ENCODE data around the gene ENKD1. TPM values are rescaled to one million over a fixed set of nuclear protein-coding genes. Genes with fewer than 3 reads are reported as not detected.

The ENKD1 gene
- total RNA-seq, 2 donors from 2014 or later: 68.0 to 91.0 TPM

GRCh38 chr16:67710607-67711006, 44.1 kb upstream of the ENKD1 start:
- H3K27me3 ChIP-seq: no peaks in the 10 kb centered on the region
- intact Hi-C loops (cut with DNase I): no loop called here
- 95 to 97% methylated on average over 6 of the region's 6 CpGs for WGBS, 2 donors
- DNase-seq: no peak
- no peaks in the 10 kb centered on the region for H3K9me3 ChIP-seq
- H3K4me1 ChIP-seq: peaks cover 21% of the 10 kb centered on the region
- TF ChIP-seq, protein P1, sequence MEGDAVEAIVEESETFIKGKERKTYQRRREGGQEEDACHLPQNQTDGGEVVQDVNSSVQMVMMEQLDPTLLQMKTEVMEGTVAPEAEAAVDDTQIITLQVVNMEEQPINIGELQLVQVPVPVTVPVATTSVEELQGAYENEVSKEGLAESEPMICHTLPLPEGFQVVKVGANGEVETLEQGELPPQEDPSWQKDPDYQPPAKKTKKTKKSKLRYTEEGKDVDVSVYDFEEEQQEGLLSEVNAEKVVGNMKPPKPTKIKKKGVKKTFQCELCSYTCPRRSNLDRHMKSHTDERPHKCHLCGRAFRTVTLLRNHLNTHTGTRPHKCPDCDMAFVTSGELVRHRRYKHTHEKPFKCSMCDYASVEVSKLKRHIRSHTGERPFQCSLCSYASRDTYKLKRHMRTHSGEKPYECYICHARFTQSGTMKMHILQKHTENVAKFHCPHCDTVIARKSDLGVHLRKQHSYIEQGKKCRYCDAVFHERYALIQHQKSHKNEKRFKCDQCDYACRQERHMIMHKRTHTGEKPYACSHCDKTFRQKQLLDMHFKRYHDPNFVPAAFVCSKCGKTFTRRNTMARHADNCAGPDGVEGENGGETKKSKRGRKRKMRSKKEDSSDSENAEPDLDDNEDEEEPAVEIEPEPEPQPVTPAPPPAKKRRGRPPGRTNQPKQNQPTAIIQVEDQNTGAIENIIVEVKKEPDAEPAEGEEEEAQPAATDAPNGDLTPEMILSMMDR (IDR thresholded peaks at IDR 0.05): no peak
- no peak for TF ChIP-seq POLR2A (IDR thresholded peaks at IDR 0.05)
- no peak overlapping the region for H3K4me3 ChIP-seq
- H3K27ac ChIP-seq: no peak overlapping the region
- no peak for ATAC-seq
- no peaks in the 10 kb centered on the region for H3K36me3 ChIP-seq (replicated peaks in 1 of 2; ENCODE audit: insufficient read depth in 1 of 2, low read depth in 2 of 2)

DNA sequence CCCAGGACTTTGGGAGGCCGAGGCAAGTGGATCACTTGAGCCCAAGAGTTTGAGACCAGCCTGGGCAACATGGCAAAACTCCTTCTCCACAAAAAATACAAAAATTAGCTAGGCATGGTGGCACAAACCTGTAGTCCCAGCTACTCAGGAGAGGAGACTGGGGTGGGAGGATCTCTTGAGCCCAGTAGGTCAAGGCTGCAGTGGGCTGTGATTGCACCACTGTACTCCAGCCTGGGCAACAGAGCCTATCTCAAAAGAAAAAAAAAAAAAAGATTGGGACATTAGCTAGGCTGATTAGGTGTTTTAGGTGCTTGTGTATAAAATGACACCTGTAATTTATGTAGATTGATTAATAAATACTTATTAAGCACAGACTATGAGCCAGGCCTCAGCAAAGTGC, 42.5 kb upstream of the ENKD1 start:
- WGBS, 2 donors: 89 to 100% methylated on average over 1 of the region's 1 CpG

DNA sequence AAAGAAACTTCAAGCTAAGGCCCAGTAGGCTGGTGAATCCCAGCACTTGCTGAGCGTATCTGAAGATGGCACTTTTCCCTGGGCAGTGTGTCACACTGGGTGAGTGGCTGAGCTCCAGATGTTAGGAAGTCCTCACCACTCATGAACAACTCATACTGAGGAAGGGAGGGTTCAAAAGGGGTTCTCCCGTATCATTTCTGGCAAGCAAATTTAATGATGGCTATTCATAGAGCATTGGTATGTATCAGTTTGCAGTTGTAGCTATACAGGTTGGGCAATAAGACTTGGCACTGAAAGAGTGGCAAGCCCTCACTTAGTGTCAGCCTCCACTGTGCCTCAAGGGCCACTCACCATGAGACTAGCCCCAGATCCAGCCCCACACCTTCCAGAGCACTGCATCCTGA, 41.8 kb upstream of the ENKD1 start:
- Histone ChIP-seq H3K36me3 (replicated peaks in 1 of 2; ENCODE audit: insufficient read depth in 1 of 2, low read depth in 2 of 2) (no peaks in the 10 kb centered on the region), H3K4me1 (peaks cover 18% of the 10 kb centered on the region), H3K27ac (no peak overlapping the region), H3K27me3 (no peaks in the 10 kb centered on the region), H3K4me3 (no peak overlapping the region), H3K9me3 (no peaks in the 10 kb centered on the region)
- no peak for TF ChIP-seq POLR2A (IDR thresholded peaks at IDR 0.05)
- TF ChIP-seq, protein P1 (IDR thresholded peaks at IDR 0.05): no peak
- no peak for DNase-seq
- intact Hi-C loops (cut with DNase I): no loop called here
- WGBS, 2 donors: 81 to 82% methylated on average over 2 of the region's 2 CpGs
- ATAC-seq: no peak

More for the DNA sequence above, 42.5 kb upstream of the ENKD1 start:
- Histone ChIP-seq H3K9me3 (no peaks in the 10 kb centered on the region), H3K27me3 (no peaks in the 10 kb centered on the region), H3K36me3 (replicated peaks in 1 of 2; ENCODE audit: insufficient read depth in 1 of 2, low read depth in 2 of 2) (no peaks in the 10 kb centered on the region), H3K4me1 (peaks cover 24% of the 10 kb centered on the region), H3K27ac (no peak overlapping the region), H3K4me3 (no peak overlapping the region)
- no peak for TF ChIP-seq POLR2A (IDR thresholded peaks at IDR 0.05)
- TF ChIP-seq, protein P1 (IDR thresholded peaks at IDR 0.05): no peak
- intact Hi-C loops (cut with DNase I): no loop called here
- no peak for ATAC-seq
- no peak for DNase-seq

- ATAC-seq (no peak), DNase-seq (no peak)
- TF ChIP-seq, protein P1 (IDR thresholded peaks at IDR 0.05): no peak
- no peak for TF ChIP-seq POLR2A (IDR thresholded peaks at IDR 0.05)
- Histone ChIP-seq H3K9me3 (no peaks in the 10 kb centered on the region), H3K27ac (no peak overlapping the region), H3K36me3 (replicated peaks in 1 of 2; ENCODE audit: insufficient read depth in 1 of 2, low read depth in 2 of 2) (no peaks in the 10 kb centered on the region), H3K4me1 (peaks cover 15% of the 10 kb centered on the region), H3K27me3 (no peaks in the 10 kb centered on the region), H3K4me3 (no peak overlapping the region)
- intact Hi-C loops (cut with DNase I): no loop called here
- WGBS, 2 donors: 97 to 99% methylated on average over 5 of the region's 5 CpGs
Measured at GRCh38 chr16:67707790-67708189, 41.2 kb upstream of the ENKD1 start.

- Histone ChIP-seq H3K36me3 (replicated peaks in 1 of 2; ENCODE audit: insufficient read depth in 1 of 2, low read depth in 2 of 2) (no peaks in the 10 kb centered on the region), H3K27me3 (no peaks in the 10 kb centered on the region), H3K4me3 (no peak overlapping the region), H3K27ac (no peak overlapping the region), H3K4me1 (peaks cover 15% of the 10 kb centered on the region), H3K9me3 (no peaks in the 10 kb centered on the region)
- ATAC-seq (no peak), DNase-seq (no peak)
- no peak for TF ChIP-seq POLR2A (IDR thresholded peaks at IDR 0.05)
- TF ChIP-seq, protein P1 (IDR thresholded peaks at IDR 0.05): no peak
- 95 to 99% methylated on average over 4 of the region's 4 CpGs for WGBS, 2 donors
- intact Hi-C loops (cut with DNase I): no loop called here
Measured at GRCh38 chr16:67707210-67707609, 40.7 kb upstream of the ENKD1 start.
